Keratinocyte (primary cell): ENCODE results near the gene IHH. TPM values are rescaled to one million over a fixed set of nuclear protein-coding genes. Genes with fewer than 3 reads are reported as not detected.

ENCODE experiments used
- DNase-seq: peaks from one replicate; pipeline ENCODE4 v3.0.0-alpha.2; 2011; ENCODE audit warnings: low read depth, missing footprints, low spot score
- FAIRE-seq: peaks from 2 replicates; lab custom pipeline; 2011; peaks lifted over from hg19 to GRCh38; lab: Jason Lieb, UNC
- H2AFZ ChIP-seq: 2 replicates; pipeline ENCODE4 v1.6.0; 2012; ENCODE audit warnings: low read length, control low read depth, inconsistent platforms; ENCODE audit not compliant: control insufficient read depth
- H3K27ac ChIP-seq: 2 replicates; pipeline ENCODE4 v1.5.1; 2011; ENCODE audit warnings: low read length; ENCODE audit not compliant: control insufficient read depth, insufficient read depth
- H3K27me3 ChIP-seq: 3 replicates; pipeline ENCODE4 v1.6.0; 2011; ENCODE audit warnings: low read length; ENCODE audit not compliant: control insufficient read depth, insufficient read depth; ENCODE audit errors: extremely low read depth
- H3K36me3 ChIP-seq, 2 experiments: 2 replicates in 1 of 2; 3 replicates in 1 of 2; pipeline ENCODE4 v1.5.1; 2011; ENCODE audit warnings: low read length in 2 of 2, mild to moderate bottlenecking in 1 of 2; ENCODE audit not compliant: control insufficient read depth in 2 of 2, insufficient read depth in 2 of 2; ENCODE audit errors: extremely low read depth in 1 of 2
- H3K4me1 ChIP-seq: 3 replicates; pipeline ENCODE4 v1.5.1; 2011; ENCODE audit warnings: low read length; ENCODE audit not compliant: control insufficient read depth, insufficient read depth; ENCODE audit errors: extremely low read depth
- H3K4me2 ChIP-seq: 3 replicates; pipeline ENCODE4 v1.6.0; 2011; ENCODE audit warnings: low read depth, low read length; ENCODE audit not compliant: control insufficient read depth, insufficient read depth; ENCODE audit errors: extremely low read depth
- H3K4me3 ChIP-seq, 3 experiments: fragments of 200-600 bp in 1 of 3; sonication (generic) in 1 of 3; 2 replicates in 2 of 3; 3 replicates in 1 of 3; pipeline ENCODE4 v1.5.1; 2011 to 2016; ENCODE audit warnings: low read length in 3 of 3, mild to moderate bottlenecking in 3 of 3, control low read depth in 2 of 3, inconsistent platforms in 1 of 3, low read depth in 1 of 3, mixed read lengths in 1 of 3, mixed run types in 1 of 3, moderate library complexity in 1 of 3; ENCODE audit not compliant: control insufficient read depth in 2 of 3, insufficient read depth in 2 of 3; ENCODE audit errors: extremely low read depth in 1 of 3
- H3K79me2 ChIP-seq: 2 replicates; pipeline ENCODE4 v1.6.0; 2012; ENCODE audit warnings: low read length; ENCODE audit not compliant: control insufficient read depth, insufficient read depth
- H3K9ac ChIP-seq: 3 replicates; pipeline ENCODE4 v1.6.0; 2011; ENCODE audit warnings: low read length; ENCODE audit not compliant: control insufficient read depth, insufficient read depth; ENCODE audit errors: extremely low read depth
- H3K9me1 ChIP-seq: 3 replicates; pipeline ENCODE4 v1.6.0; 2011; ENCODE audit warnings: low read length; ENCODE audit not compliant: control insufficient read depth, insufficient read depth; ENCODE audit errors: extremely low read depth
- H3K9me3 ChIP-seq: 2 replicates; pipeline ENCODE4 v1.5.1; 2012; ENCODE audit warnings: low read depth, low read length; ENCODE audit not compliant: control insufficient read depth
- H4K20me1 ChIP-seq: 3 replicates; pipeline ENCODE4 v1.6.0; 2011; ENCODE audit warnings: low read length; ENCODE audit not compliant: control insufficient read depth, insufficient read depth; ENCODE audit errors: extremely low read depth
- EZH2 ChIP-seq: IDR thresholded peaks from one replicate; pipeline ENCODE4 v1.6.1; 2012; ENCODE audit warnings: inconsistent platforms, mild to moderate bottlenecking, low read length, moderate library complexity
- dilution Hi-C: fragments of 300-500 bp; cut with MboI; formaldehyde crosslinking; loops from one replicate; pipeline ENCODE4 v1.7.0; 2020; ENCODE audit warnings: low sequenced_read_pairs; ENCODE audit not compliant: extremely low pct_ligation_motif_present
- polyA plus RNA-seq, 5 experiments: library from polyadenylated mRNA; depleted of rRNA in 3 of 5; stranded (reverse) in 3 of 5; stranded (forward) in 1 of 5; unstranded in 1 of 5; fragments of >200 nt; gene quantifications; 1 replicate in 1 of 5; 2 replicates in 3 of 5; 3 replicates in 1 of 5; pipeline versions ENCODE4 v1.2.1 to v1.2.3, GENCODE V29; 2011 to 2012; ENCODE audit warnings: missing spikeins in 2 of 5, low read depth in 1 of 5, low replicate concordance in 1 of 5
- TF ChIP-seq, protein P1 (sequence below), 3 experiments: IDR thresholded peaks in 1 of 3; conservative IDR thresholded peaks in 1 of 3; optimal IDR thresholded peaks in 1 of 3; 2 replicates in 2 of 3; 3 replicates in 1 of 3; pipeline versions ENCODE3 to v1.5.1; 2011; ENCODE audit warnings: low read length in 3 of 3, mild to moderate bottlenecking in 3 of 3, moderate library complexity in 2 of 3, control low read depth in 1 of 3, inconsistent platforms in 1 of 3; ENCODE audit not compliant: insufficient read depth in 2 of 3; ENCODE audit errors: extremely low read depth in 1 of 3

IHH gene
- polyA plus RNA-seq, 1 donor (not counting 4 experiments of a cell fraction or from before 2014, with no cell fraction given), result not detected

DNA sequence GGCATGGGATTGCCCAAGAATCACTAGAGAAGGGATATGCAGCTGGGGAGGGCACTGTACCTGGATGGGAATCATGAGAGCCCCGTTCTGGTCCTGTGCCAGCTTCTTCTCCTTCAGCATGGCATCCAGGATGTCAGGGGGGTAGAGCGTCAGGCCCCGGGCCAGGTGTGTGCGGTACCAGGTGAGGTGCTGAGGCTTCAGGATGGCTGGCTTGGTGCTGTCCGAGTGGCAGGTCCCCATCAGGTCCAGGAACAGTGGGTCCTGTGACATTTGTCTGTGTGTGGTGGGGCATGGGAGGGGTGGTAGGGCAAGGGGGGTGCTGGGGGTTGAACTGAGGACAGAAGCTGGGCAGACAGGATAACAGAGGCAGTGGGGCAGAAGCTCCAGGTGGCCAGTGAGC lies 32.6 kb downstream of the IHH start:
- dilution Hi-C loops, result no loop called here
- H3K9me1 ChIP-seq, result no peaks in the 10 kb centered on the region
- H3K27me3 ChIP-seq, result peaks cover 18% of the 10 kb centered on the region
- no peak for FAIRE-seq
- H3K4me1 ChIP-seq, result no peaks in the 10 kb centered on the region
- H3K9me3 ChIP-seq, result no peaks in the 10 kb centered on the region
- no peak for TF ChIP-seq EZH2
- TF ChIP-seq, protein P1, sequence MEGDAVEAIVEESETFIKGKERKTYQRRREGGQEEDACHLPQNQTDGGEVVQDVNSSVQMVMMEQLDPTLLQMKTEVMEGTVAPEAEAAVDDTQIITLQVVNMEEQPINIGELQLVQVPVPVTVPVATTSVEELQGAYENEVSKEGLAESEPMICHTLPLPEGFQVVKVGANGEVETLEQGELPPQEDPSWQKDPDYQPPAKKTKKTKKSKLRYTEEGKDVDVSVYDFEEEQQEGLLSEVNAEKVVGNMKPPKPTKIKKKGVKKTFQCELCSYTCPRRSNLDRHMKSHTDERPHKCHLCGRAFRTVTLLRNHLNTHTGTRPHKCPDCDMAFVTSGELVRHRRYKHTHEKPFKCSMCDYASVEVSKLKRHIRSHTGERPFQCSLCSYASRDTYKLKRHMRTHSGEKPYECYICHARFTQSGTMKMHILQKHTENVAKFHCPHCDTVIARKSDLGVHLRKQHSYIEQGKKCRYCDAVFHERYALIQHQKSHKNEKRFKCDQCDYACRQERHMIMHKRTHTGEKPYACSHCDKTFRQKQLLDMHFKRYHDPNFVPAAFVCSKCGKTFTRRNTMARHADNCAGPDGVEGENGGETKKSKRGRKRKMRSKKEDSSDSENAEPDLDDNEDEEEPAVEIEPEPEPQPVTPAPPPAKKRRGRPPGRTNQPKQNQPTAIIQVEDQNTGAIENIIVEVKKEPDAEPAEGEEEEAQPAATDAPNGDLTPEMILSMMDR (optimal IDR thresholded peaks at IDR 0.05 in 1 of 3, IDR thresholded peaks at IDR 0.05 in 1 of 3, conservative IDR thresholded peaks at IDR 0.05 in 1 of 3; ENCODE audit: extremely low read depth in 1 of 3, insufficient read depth in 2 of 3, low read length in 3 of 3), result no peak
- DNase-seq, result no peak
- H4K20me1 ChIP-seq, result no peaks in the 10 kb centered on the region
- H2AFZ ChIP-seq, result no peak overlapping the region
- H3K9ac ChIP-seq, result no peak overlapping the region
- no peaks in the 10 kb centered on the region for H3K36me3 ChIP-seq
- H3K27ac ChIP-seq, result no peak overlapping the region
- no peaks in the 10 kb centered on the region for H3K79me2 ChIP-seq
- H3K4me3 ChIP-seq, result no peak overlapping the region
- no peak overlapping the region for H3K4me2 ChIP-seq

DNA sequence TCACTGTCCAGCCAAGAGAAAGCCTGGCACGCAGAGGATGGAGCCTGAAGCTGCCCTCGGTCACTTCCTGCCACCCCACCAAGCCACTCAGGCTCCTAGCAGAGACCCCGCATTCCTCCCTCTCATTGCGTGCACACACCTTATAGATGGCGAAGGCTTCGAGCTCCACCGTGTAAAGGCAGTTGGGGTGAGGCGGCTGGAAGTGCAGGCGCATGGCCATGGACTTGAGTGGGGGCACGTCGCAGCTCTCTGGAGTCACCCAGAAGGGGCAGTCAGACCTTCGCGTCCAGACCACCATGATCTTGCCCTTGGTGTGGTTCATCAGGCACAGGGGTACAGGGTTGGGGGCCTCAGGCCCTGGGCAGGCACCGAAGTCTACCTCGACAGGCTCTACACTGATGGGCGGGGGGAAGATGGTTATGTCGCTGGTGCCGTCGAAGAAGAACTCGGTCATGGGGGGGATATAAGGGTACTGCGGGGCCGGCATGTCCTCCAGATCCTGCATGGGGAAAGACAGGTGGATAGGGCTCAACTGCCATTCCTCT lies 33.1 kb downstream of the IHH start:
- H3K9ac ChIP-seq, result no peak overlapping the region
- no peak overlapping the region for H3K4me2 ChIP-seq
- no peak overlapping the region for H3K27ac ChIP-seq
- no peaks in the 10 kb centered on the region for H3K9me1 ChIP-seq
- no peak for FAIRE-seq
- peaks cover 18% of the 10 kb centered on the region for H3K27me3 ChIP-seq
- no peaks in the 10 kb centered on the region for H3K36me3 ChIP-seq
- dilution Hi-C loops, result no loop called here
- no peak overlapping the region for H2AFZ ChIP-seq
- H3K4me3 ChIP-seq, result no peak overlapping the region
- no peaks in the 10 kb centered on the region for H3K79me2 ChIP-seq
- no peaks in the 10 kb centered on the region for H4K20me1 ChIP-seq
- no peaks in the 10 kb centered on the region for H3K4me1 ChIP-seq
- H3K9me3 ChIP-seq, result no peaks in the 10 kb centered on the region
- TF ChIP-seq, protein P1 (optimal IDR thresholded peaks at IDR 0.05 in 1 of 3, IDR thresholded peaks at IDR 0.05 in 1 of 3, conservative IDR thresholded peaks at IDR 0.05 in 1 of 3; ENCODE audit: extremely low read depth in 1 of 3, insufficient read depth in 2 of 3, low read length in 3 of 3), result no peak
- no peak for TF ChIP-seq EZH2
- DNase-seq, result no peak
